Measurements from ENCODE around the gene RALB.

Gene RALB

DNA sequence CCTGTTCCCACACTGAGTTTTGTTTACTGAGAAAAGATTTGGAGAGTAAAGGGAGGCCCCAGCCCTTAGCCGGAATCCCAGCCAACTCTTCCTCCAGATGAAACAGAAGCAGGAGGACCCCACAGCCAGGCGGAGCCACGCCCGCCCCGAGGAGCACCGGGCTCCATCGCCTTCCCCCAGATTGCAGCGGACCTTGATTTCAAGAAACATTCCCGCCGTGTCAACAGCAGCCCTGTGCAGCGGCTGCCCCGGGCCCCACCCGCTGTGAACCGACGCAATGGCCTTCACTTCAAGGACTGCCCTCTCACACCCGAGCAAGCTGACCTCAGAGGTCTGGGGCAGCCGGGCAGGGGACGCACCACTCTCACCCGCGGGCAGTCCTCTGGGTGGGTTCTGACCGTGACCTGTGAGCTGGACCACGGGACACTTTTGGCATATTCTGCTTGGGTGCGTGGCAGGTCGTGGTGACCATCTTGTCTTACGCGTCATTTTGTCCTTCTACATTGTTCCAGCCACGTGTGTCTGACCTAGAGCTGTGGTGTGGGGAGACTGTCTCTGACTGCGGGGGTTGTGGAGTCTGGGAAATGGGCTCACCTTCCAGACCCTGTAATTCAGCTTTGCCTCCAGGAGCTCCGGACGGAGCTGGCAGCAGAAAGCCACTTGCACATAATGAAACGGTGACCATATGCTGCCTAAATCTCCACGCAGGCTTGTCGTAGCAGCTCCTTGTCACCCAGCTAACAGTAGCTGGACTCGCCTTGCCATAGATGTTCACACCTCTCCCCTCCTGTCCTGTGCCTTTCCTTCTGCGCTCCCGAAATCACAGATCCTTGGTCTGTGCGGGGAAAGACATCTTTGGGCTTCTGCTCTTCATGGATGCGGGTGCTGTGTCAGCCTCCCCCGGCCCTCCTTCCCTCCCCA, 61.3 kb downstream of the RALB start:
- no peak for TF ChIP-seq EZH2phosphoT487 (IDR thresholded peaks at IDR 0.05; ENCODE audit: borderline replicate concordance, low read length)
- TF ChIP-seq, protein P1, sequence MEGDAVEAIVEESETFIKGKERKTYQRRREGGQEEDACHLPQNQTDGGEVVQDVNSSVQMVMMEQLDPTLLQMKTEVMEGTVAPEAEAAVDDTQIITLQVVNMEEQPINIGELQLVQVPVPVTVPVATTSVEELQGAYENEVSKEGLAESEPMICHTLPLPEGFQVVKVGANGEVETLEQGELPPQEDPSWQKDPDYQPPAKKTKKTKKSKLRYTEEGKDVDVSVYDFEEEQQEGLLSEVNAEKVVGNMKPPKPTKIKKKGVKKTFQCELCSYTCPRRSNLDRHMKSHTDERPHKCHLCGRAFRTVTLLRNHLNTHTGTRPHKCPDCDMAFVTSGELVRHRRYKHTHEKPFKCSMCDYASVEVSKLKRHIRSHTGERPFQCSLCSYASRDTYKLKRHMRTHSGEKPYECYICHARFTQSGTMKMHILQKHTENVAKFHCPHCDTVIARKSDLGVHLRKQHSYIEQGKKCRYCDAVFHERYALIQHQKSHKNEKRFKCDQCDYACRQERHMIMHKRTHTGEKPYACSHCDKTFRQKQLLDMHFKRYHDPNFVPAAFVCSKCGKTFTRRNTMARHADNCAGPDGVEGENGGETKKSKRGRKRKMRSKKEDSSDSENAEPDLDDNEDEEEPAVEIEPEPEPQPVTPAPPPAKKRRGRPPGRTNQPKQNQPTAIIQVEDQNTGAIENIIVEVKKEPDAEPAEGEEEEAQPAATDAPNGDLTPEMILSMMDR (IDR thresholded peaks at IDR 0.05; ENCODE audit: low read depth, low read length, poor library complexity, severe bottlenecking): no peak
- Histone ChIP-seq H3K27ac (ENCODE audit: low read depth, low read length) (no peak overlapping the region), H4K20me1 (ENCODE audit: control insufficient read depth, insufficient read depth, low read depth, low read length) (no peaks in the 10 kb centered on the region), H3K4me3 (ENCODE audit: low read length) (no peak overlapping the region), H3K79me2 (ENCODE audit: control insufficient read depth, low read length) (no peaks in the 10 kb centered on the region), H3K4me1 (ENCODE audit: control insufficient read depth, low read length) (peaks cover 34% of the 10 kb centered on the region), H3K9me2 (replicated peaks; ENCODE audit: control insufficient read depth, low read length) (no peaks in the 10 kb centered on the region), H3K9me3 (ENCODE audit: control insufficient read depth, insufficient read depth, low read length) (no peaks in the 10 kb centered on the region), H3K27me3 (ENCODE audit: control insufficient read depth, low read length) (no peaks in the 10 kb centered on the region), H3K36me3 (ENCODE audit: control insufficient read depth, low read length) (no peaks in the 10 kb centered on the region), H3K4me2 (ENCODE audit: low read length) (no peak overlapping the region; the same call in 1 of the 2 replicates), H3F3A (ENCODE audit: control insufficient read depth, insufficient read depth) (peaks cover 4% of the 10 kb centered on the region; the same call in 1 of the 2 replicates)

DNA sequence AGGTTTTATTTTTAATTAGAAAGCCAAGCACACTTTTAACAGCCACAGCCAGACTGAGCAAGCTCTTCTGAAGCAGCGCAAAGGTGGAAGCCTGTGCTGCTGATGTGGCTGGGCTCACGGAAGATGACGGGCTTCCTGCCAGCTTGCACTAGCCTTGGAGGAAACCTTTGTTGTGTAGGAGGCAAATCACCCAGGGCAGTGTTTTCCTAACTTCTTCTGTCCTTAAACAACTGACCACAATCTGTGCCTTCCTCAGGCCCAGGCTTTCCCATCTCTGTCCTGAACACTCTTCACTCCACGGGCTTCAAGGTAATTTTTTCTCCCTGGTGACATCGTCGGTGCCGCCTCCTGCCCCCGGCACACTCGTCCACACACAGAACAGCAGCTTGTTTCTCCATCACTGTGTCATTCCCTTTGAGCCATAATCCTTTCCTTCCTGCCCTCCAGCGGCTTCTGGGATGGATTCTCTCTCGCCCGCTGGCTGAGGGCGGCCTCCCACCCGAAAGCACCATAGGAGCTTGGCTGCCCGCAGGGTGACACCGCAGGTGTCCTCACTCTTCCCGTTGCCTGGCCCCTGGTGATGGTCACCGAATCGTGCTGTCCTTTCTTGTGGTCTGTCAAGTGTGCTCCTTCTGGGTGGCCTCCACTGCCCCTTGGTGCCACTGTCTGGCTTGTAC, 62.2 kb downstream of the RALB start:
- Histone ChIP-seq H3K27ac (ENCODE audit: low read depth, low read length) (no peak overlapping the region), H3K79me2 (ENCODE audit: control insufficient read depth, low read length) (no peaks in the 10 kb centered on the region), H3K4me2 (ENCODE audit: low read length) (no peak overlapping the region), H3K4me3 (ENCODE audit: low read length) (no peak overlapping the region), H3F3A (ENCODE audit: control insufficient read depth, insufficient read depth) (no peaks in the 10 kb centered on the region), H3K9me2 (replicated peaks; ENCODE audit: control insufficient read depth, low read length) (no peaks in the 10 kb centered on the region), H3K4me1 (ENCODE audit: control insufficient read depth, low read length) (peaks cover 25% of the 10 kb centered on the region), H4K20me1 (ENCODE audit: control insufficient read depth, insufficient read depth, low read depth, low read length) (no peaks in the 10 kb centered on the region), H3K36me3 (ENCODE audit: control insufficient read depth, low read length) (no peaks in the 10 kb centered on the region), H3K9me3 (ENCODE audit: control insufficient read depth, insufficient read depth, low read length) (no peaks in the 10 kb centered on the region), H3K27me3 (ENCODE audit: control insufficient read depth, low read length) (no peaks in the 10 kb centered on the region)
- no peak for TF ChIP-seq EZH2phosphoT487 (IDR thresholded peaks at IDR 0.05; ENCODE audit: borderline replicate concordance, low read length)
- TF ChIP-seq, protein P1 (IDR thresholded peaks at IDR 0.05; ENCODE audit: low read depth, low read length, poor library complexity, severe bottlenecking): no peak

DNA sequence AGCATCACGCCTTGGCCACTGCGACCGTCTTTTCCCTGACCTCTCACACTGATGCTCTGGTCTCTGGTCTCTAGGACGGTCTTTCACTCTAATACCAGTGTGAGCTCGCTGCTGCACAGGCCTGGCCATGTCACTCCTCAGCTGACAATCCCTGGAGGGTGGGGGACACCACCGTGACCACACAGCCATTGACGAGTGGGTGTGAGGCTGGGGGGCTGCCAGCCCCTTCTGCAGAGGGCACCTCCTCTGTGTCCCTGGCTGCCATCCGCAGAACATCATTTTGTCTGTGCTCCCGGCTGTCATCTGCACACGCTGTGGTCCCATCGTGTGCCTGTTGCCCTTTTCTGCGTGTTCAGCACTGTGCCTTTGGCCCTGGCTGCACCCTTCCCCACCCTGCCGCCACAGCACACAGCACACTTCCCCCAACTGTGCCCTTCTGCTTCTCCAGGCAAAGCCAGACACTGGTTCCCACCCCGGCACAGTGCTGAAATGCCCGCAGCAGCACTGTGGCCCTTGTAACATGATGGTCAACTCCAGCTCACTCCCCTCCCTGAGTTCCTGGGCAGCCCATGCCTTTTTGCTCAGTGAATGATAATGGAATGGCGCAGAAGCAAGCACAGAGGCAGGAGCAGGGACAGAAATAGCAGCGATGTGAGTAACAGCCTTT, 62.8 kb downstream of the RALB start:
- TF ChIP-seq, protein P1 (IDR thresholded peaks at IDR 0.05; ENCODE audit: low read depth, low read length, poor library complexity, severe bottlenecking): no peak
- no peak for TF ChIP-seq EZH2phosphoT487 (IDR thresholded peaks at IDR 0.05; ENCODE audit: borderline replicate concordance, low read length)
- H3F3A ChIP-seq (ENCODE audit: control insufficient read depth, insufficient read depth): no peaks in the 10 kb centered on the region

More for the DNA sequence above, 62.8 kb downstream of the RALB start:
- H3K79me2 ChIP-seq (ENCODE audit: control insufficient read depth, low read length): no peaks in the 10 kb centered on the region
- H3K27ac ChIP-seq (ENCODE audit: low read depth, low read length): no peak overlapping the region
- peaks cover 18% of the 10 kb centered on the region for H3K4me1 ChIP-seq (ENCODE audit: control insufficient read depth, low read length)
- H3K4me2 ChIP-seq (ENCODE audit: low read length): no peak overlapping the region
- no peaks in the 10 kb centered on the region; the same call in 1 of the 2 replicates for H3K27me3 ChIP-seq (ENCODE audit: control insufficient read depth, low read length)
- no peaks in the 10 kb centered on the region for H3K36me3 ChIP-seq (ENCODE audit: control insufficient read depth, low read length)
- no peaks in the 10 kb centered on the region for H3K9me2 ChIP-seq (replicated peaks; ENCODE audit: control insufficient read depth, low read length)
- H4K20me1 ChIP-seq (ENCODE audit: control insufficient read depth, insufficient read depth, low read depth, low read length): no peaks in the 10 kb centered on the region
- no peaks in the 10 kb centered on the region for H3K9me3 ChIP-seq (ENCODE audit: control insufficient read depth, insufficient read depth, low read length)
- H3K4me3 ChIP-seq (ENCODE audit: low read length): no peak overlapping the region
